K562 (cell line): ENCODE data around the gene TAS2R40. TPM values are rescaled to one million over a fixed set of nuclear protein-coding genes. Genes with fewer than 3 reads are reported as not detected.

ENCODE experiments used
- ATAC-seq: fragments of 200-7000 bp; cut with Tn5 transposase; 3 replicates; pipeline ENCODE4 v1.9.1; 2020; ENCODE audit warnings: moderate library complexity
- BruUV-seq: library from RNA; stranded (reverse); fragments of 400-500 nt; replicated peaks from 2 replicates; lab custom pipeline; 2021; lab: Mats Ljungman, UMichigan
- CTCF ChIA-PET: fragments of 300-600 bp; formaldehyde crosslinking; extraction: SDS; loops from one replicate; lab custom pipeline; 2021; ENCODE audit warnings: low intra/inter-chr PET ratio; lab: Yijun Ruan, JAX
- POLR2A ChIA-PET: fragments of 300-600, 350-650 bp; sonication (Branson Sonifier 250); formaldehyde crosslinking; extraction: SDS; loops from one replicate; lab custom pipeline; 2021; ENCODE audit warnings: antibody characterized with exemption, inconsistent platforms; lab: Yijun Ruan, JAX
- DNase-seq, 4 experiments: peaks; one replicate each; pipeline versions ENCODE4 v3.0.0 to v3.0.0-alpha.2; 2011 to 2018; ENCODE audit warnings: low spot score in 3 of 4, mixed read lengths in 3 of 4; ENCODE audit errors: extremely low read depth in 1 of 4
- FAIRE-seq: peaks from 2 replicates; lab custom pipeline; 2011; peaks lifted over from hg19 to GRCh38; lab: Jason Lieb, UNC
- H2AFZ ChIP-seq: 2 replicates; pipeline ENCODE4 v1.6.0; 2011; ENCODE audit warnings: low read depth, low read length, control low read depth, inconsistent platforms
- H3K27ac ChIP-seq: fragments of 200-600 bp; 3 replicates; pipeline ENCODE4 v1.8.0; 2011; ENCODE audit warnings: low read depth, mild to moderate bottlenecking, control low read depth, inconsistent platforms, low read length, moderate library complexity, mixed read lengths; ENCODE audit errors: extremely low read depth
- H3K27me3 ChIP-seq, 2 experiments: fragments of 300-600 bp in 1 of 2; 2 replicates in 1 of 2; 3 replicates in 1 of 2; pipeline versions ENCODE4 v1.6.0 to v1.8.0; 2011; ENCODE audit warnings: inconsistent platforms in 2 of 2, low read length in 2 of 2, mild to moderate bottlenecking in 1 of 2, mixed read lengths in 1 of 2, moderate library complexity in 1 of 2; ENCODE audit not compliant: control insufficient read depth in 2 of 2, insufficient read depth in 2 of 2
- H3K36me3 ChIP-seq: fragments of 300-600 bp; 3 replicates; pipeline ENCODE4 v1.8.0; 2011; ENCODE audit warnings: mild to moderate bottlenecking, low read length, inconsistent platforms; ENCODE audit not compliant: control insufficient read depth, insufficient read depth
- H3K4me1 ChIP-seq, 2 experiments: fragments of 200-600 bp in 1 of 2; replicated peaks in 1 of 2; 2 replicates in 1 of 2; 3 replicates in 1 of 2; pipeline versions ENCODE4 v1.5.1 to v1.8.0; 2011; ENCODE audit warnings: inconsistent platforms in 2 of 2, low read length in 2 of 2, mild to moderate bottlenecking in 1 of 2, mixed read lengths in 1 of 2, moderate library complexity in 1 of 2; ENCODE audit not compliant: control insufficient read depth in 2 of 2, insufficient read depth in 2 of 2
- H3K4me2 ChIP-seq: 2 replicates; pipeline ENCODE4 v1.6.1; 2011; ENCODE audit warnings: low read length, control low read depth, inconsistent platforms, mixed read lengths; ENCODE audit not compliant: insufficient read depth
- H3K4me3 ChIP-seq: fragments of 200-600 bp; sonication (generic), shearing (Covaris generic); 2 replicates; pipeline ENCODE4 v1.5.1; 2016; ENCODE audit warnings: control low read depth, inconsistent platforms
- H3K79me2 ChIP-seq: fragments of 200-600 bp; 3 replicates; pipeline ENCODE4 v1.8.0; 2011; ENCODE audit warnings: low read length, inconsistent platforms; ENCODE audit not compliant: control insufficient read depth, insufficient read depth
- H3K9ac ChIP-seq, 2 experiments: 2 replicates each; pipeline versions ENCODE4 v1.6.0 to v1.6.1; 2011; ENCODE audit warnings: low read depth in 2 of 2, low read length in 2 of 2, control low read depth in 1 of 2, inconsistent platforms in 1 of 2, mild to moderate bottlenecking in 1 of 2, mixed read lengths in 1 of 2; ENCODE audit not compliant: insufficient read depth in 1 of 2
- H3K9me1 ChIP-seq: one replicate; pipeline ENCODE4 v1.6.0; 2011; ENCODE audit warnings: inconsistent platforms, mild to moderate bottlenecking, low read length, moderate library complexity; ENCODE audit not compliant: control insufficient read depth, insufficient read depth
- H3K9me3 ChIP-seq: replicated peaks from 2 replicates; pipeline ENCODE4 v1.5.1; 2011; ENCODE audit warnings: low read depth, low read length, inconsistent platforms; ENCODE audit not compliant: control insufficient read depth, insufficient read depth
- H4K20me1 ChIP-seq: replicated peaks from 2 replicates; pipeline ENCODE4 v1.6.1; 2011; ENCODE audit warnings: low read length, inconsistent platforms, mixed read lengths; ENCODE audit not compliant: control insufficient read depth, insufficient read depth
- AFF4 ChIP-seq: sonication (generic); formaldehyde crosslinking; IDR thresholded peaks from 2 replicates; pipeline ENCODE4 v1.8.0; 2023; ENCODE audit warnings: mild to moderate bottlenecking, missing genetic modification reagents
- ARID3B ChIP-seq: fragments of 250-450 bp; sonication (Bioruptor Pico); IDR thresholded peaks from 2 replicates; pipeline ENCODE4 v1.4.0; 2020; ENCODE audit warnings: borderline replicate concordance
- CBX8 ChIP-seq: fragments of 200-600 bp; sonication (generic); IDR thresholded peaks from 2 replicates; pipeline ENCODE4 v1.6.1; 2012; ENCODE audit warnings: borderline replicate concordance, mixed run types, low read depth, mild to moderate bottlenecking, moderate library complexity, mixed read lengths, low read length, control low read depth, inconsistent platforms; ENCODE audit not compliant: poor library complexity, severe bottlenecking; ENCODE audit errors: extremely low read depth
- PBX2 ChIP-seq, 2 experiments: IDR thresholded peaks in 1 of 2; conservative IDR thresholded peaks in 1 of 2; 2 replicates each; pipeline ENCODE4 v1.6.1; 2016; ENCODE audit warnings: low read depth in 2 of 2, mild to moderate bottlenecking in 1 of 2, missing compliant biosample characterization in 1 of 2, missing genetic modification characterization in 1 of 2, moderate library complexity in 1 of 2
- SFPQ ChIP-seq: fragments of 200-400 bp; formaldehyde crosslinking; IDR thresholded peaks from 2 replicates; pipeline ENCODE4 v1.6.1; 2017; ENCODE audit warnings: mild to moderate bottlenecking, low read depth, low read length, moderate library complexity
- ZKSCAN1 ChIP-seq: fragments of 150-350 bp; IDR thresholded peaks from 2 replicates; pipeline ENCODE4 v1.6.1; 2016; ENCODE audit warnings: low read depth, low read length
- ZNF316 ChIP-seq: fragments of 450-650 bp; IDR thresholded peaks from 2 replicates; pipeline ENCODE4 v1.6.1; 2016
- ZNF583 ChIP-seq: fragments of 250-450 bp; sonication (Bioruptor Pico); IDR thresholded peaks from 2 replicates; pipeline ENCODE4 v1.4.0; 2020
- WGBS: fragments of 100-300 bp; shearing (Covaris generic); methylation state at CpG from one replicate; pipeline ENCODE4 v1.1.6; 2016; ENCODE audit warnings: low coverage, mixed read lengths; ENCODE audit not compliant: insufficient coverage; ENCODE audit errors: missing lambda C conversion rate; 5-methylcytosine and 5-hydroxymethylcytosine counted together
- in situ Hi-C: fragments of 300-500 bp; cut with MboI; formaldehyde crosslinking; loops from 4 replicates; pipeline ENCODE4 v1.15.0; 2018; ENCODE audit warnings: inconsistent platforms, mixed read lengths
- intact Hi-C: fragments of 100-400 bp; cut with micrococcal nuclease; formaldehyde crosslinking; loops from 2 replicates; pipeline ENCODE4 v1.14.2; 2022
- polyA plus RNA-seq, 8 experiments: library from polyadenylated mRNA; depleted of rRNA in 4 of 8; stranded (reverse) in 5 of 8; unstranded in 3 of 8; fragments of >200 nt; fragmentation: Nextera tagmentation in 2 of 8; fragmentation: Illumina TruSeq in 1 of 8; extraction: Ambion mirVana in 2 of 8; extraction: Trizol in 1 of 8; gene quantifications; 2 replicates each; pipeline versions ENCODE4 v1.2.1 to v1.2.3, GENCODE V29; 2011 to 2014; ENCODE audit warnings: inconsistent platforms in 1 of 8, missing spikeins in 1 of 8
- total RNA-seq, 7 experiments: library from RNA; depleted of rRNA in 6 of 7; stranded (reverse); fragments of >200 nt in 6 of 7; fragmentation: Illumina TruSeq in 2 of 7; extraction: Trizol in 2 of 7; gene quantifications; 2 replicates each; pipeline versions ENCODE4 v1.2.1 to v1.2.3, GENCODE V29; 2011 to 2021; ENCODE audit warnings: low replicate concordance in 1 of 7

TAS2R40 gene
- total and polyA plus RNA-seq, 9 of the 15 experiments (the other 6 are each of a cell fraction or from before 2014, with no cell fraction given) = not detected

GRCh38 chr7:143234533-143234875, 12.7 kb downstream of the TAS2R40 start (continued):
- TF ChIP-seq PBX2 (CRISPR knock-in tag; IDR thresholded peaks at IDR 0.05; ENCODE audit: low read depth) (no peak), PBX2 (tag; conservative IDR thresholded peaks at IDR 0.05; ENCODE audit: low read depth) (no peak)

GRCh38 chr7:143235561-143235960, 13.7 kb downstream of the TAS2R40 start:
- WGBS = 0% methylated on average over 1 of the region's 1 CpG
- Histone ChIP-seq H3K4me1 (no peaks in the 10 kb centered on the region), H3K9me3 (peaks cover 3% of the 10 kb centered on the region), H3K9ac (no peak overlapping the region), H3K36me3 (no peaks in the 10 kb centered on the region), H3K4me3 (no peak overlapping the region), H3K79me2 (no peaks in the 10 kb centered on the region), H2AFZ (no peak overlapping the region), H3K27ac (no peak overlapping the region), H3K27me3 (peaks cover 0 to 6% of the 10 kb centered on the region in 2 experiments; a peak in 3 of 5 replicates), H3K4me2 (no peak overlapping the region), H4K20me1 (no peaks in the 10 kb centered on the region), H3K9me1 (no peaks in the 10 kb centered on the region)
- in situ Hi-C loops = no loop called here
- ChIA-PET POLR2A (no interaction called here), CTCF (no interaction called here)
- BruUV-seq = no TSS peak
- intact Hi-C loops = no loop called here
- FAIRE-seq (no peak), DNase-seq (no peak), ATAC-seq (no peak)
- TF ChIP-seq ARID3B = no peak
- TF ChIP-seq ZNF583 (CRISPR knock-in tag) = no peak
- no peak for TF ChIP-seq ZKSCAN1
- TF ChIP-seq SFPQ = no peak
- no peak for TF ChIP-seq ZNF316
- no peak for TF ChIP-seq AFF4 (CRISPR knock-in tag)
- TF ChIP-seq CBX8 = no peak
